H9 (cell line): Measurements from ENCODE around the gene PPP3CB. TPM values are rescaled to one million over a fixed set of nuclear protein-coding genes. Genes with fewer than 3 reads are reported as not detected.

Source experiments
- DNase-seq: peaks from one replicate; pipeline ENCODE4 v3.0.0-alpha.2; 2017
- H2AFZ ChIP-seq: one replicate; pipeline ENCODE4 v1.6.1; 2013; ENCODE audit warnings: mild to moderate bottlenecking, low read length, control low read depth, moderate library complexity
- H2AK5ac ChIP-seq: 2 replicates; pipeline ENCODE4 v1.6.1; 2013; ENCODE audit warnings: low read length, control low read depth, mixed read lengths; ENCODE audit not compliant: insufficient read length
- H2BK120ac ChIP-seq: one replicate; pipeline ENCODE4 v1.6.1; 2013; ENCODE audit warnings: low read depth, mild to moderate bottlenecking, low read length, control low read depth, inconsistent platforms; ENCODE audit not compliant: poor library complexity, severe bottlenecking
- H2BK12ac ChIP-seq: 2 replicates; pipeline ENCODE4 v1.6.1; 2013; ENCODE audit warnings: low read length, control low read depth, mixed read lengths, low read depth; ENCODE audit not compliant: insufficient read length
- H2BK15ac ChIP-seq: 2 replicates; pipeline ENCODE4 v1.6.1; 2013; ENCODE audit warnings: low read depth, low read length, control low read depth
- H2BK20ac ChIP-seq: one replicate; pipeline ENCODE4 v1.6.1; 2013; ENCODE audit warnings: low read depth, mild to moderate bottlenecking, low read length, control low read depth, inconsistent platforms; ENCODE audit not compliant: poor library complexity, severe bottlenecking
- H2BK5ac ChIP-seq: 2 replicates; pipeline ENCODE4 v1.6.1; 2013; ENCODE audit warnings: low read length, control low read depth, mixed read lengths; ENCODE audit not compliant: insufficient read length
- H3K14ac ChIP-seq: 2 replicates; pipeline ENCODE4 v1.6.1; 2013; ENCODE audit warnings: low read length, control low read depth; ENCODE audit not compliant: insufficient read depth
- H3K18ac ChIP-seq: 2 replicates; pipeline ENCODE4 v1.6.1; 2013; ENCODE audit warnings: low read depth, mild to moderate bottlenecking, mixed read lengths, low read length, control low read depth; ENCODE audit not compliant: insufficient read length
- H3K23ac ChIP-seq: 2 replicates; pipeline ENCODE4 v1.6.1; 2013; ENCODE audit warnings: low read length, control low read depth, mixed read lengths, low read depth; ENCODE audit not compliant: insufficient read length
- H3K23me2 ChIP-seq: 2 replicates; pipeline ENCODE4 v1.6.1; 2013; ENCODE audit warnings: low read depth, mild to moderate bottlenecking, mixed read lengths, low read length, control low read depth; ENCODE audit not compliant: insufficient read length, poor library complexity, severe bottlenecking
- H3K27ac ChIP-seq: 2 replicates; pipeline ENCODE4 v1.5.1; 2013; ENCODE audit warnings: low read length, control low read depth, mixed read lengths, low read depth; ENCODE audit not compliant: insufficient read length
- H3K27me3 ChIP-seq: 2 replicates; pipeline ENCODE4 v1.6.1; 2013; ENCODE audit warnings: low read length, control low read depth, inconsistent platforms; ENCODE audit not compliant: insufficient read depth
- H3K4ac ChIP-seq: 2 replicates; pipeline ENCODE4 v1.6.1; 2013; ENCODE audit warnings: low read depth, mild to moderate bottlenecking, control low read depth, inconsistent platforms, low read length, moderate library complexity
- H3K4me1 ChIP-seq: 2 replicates; pipeline ENCODE4 v1.6.1; 2013; ENCODE audit warnings: low read length, control low read depth, inconsistent platforms; ENCODE audit not compliant: insufficient read depth
- H3K4me2 ChIP-seq: 2 replicates; pipeline ENCODE4 v1.6.1; 2013; ENCODE audit warnings: low read length, control low read depth, mixed read lengths; ENCODE audit not compliant: insufficient read length, insufficient read depth
- H3K56ac ChIP-seq: 2 replicates; pipeline ENCODE4 v1.6.1; 2013; ENCODE audit warnings: low read depth, mild to moderate bottlenecking, mixed read lengths, low read length, control low read depth; ENCODE audit not compliant: insufficient read length
- H3K79me1 ChIP-seq: 2 replicates; pipeline ENCODE4 v1.6.1; 2013; ENCODE audit warnings: low read depth, mild to moderate bottlenecking, moderate library complexity, low read length, control low read depth, inconsistent platforms; ENCODE audit not compliant: insufficient read depth, poor library complexity, severe bottlenecking
- H3K79me2 ChIP-seq: 2 replicates; pipeline ENCODE4 v1.6.1; 2013; ENCODE audit warnings: low read length, control low read depth, inconsistent platforms; ENCODE audit not compliant: insufficient read depth
- H3K9ac ChIP-seq: 2 replicates; pipeline ENCODE4 v1.6.1; 2013; ENCODE audit warnings: low read length, control low read depth, mixed read lengths; ENCODE audit not compliant: insufficient read length; ENCODE audit errors: extremely low read depth
- H3K9me3 ChIP-seq: one replicate; pipeline ENCODE4 v1.6.1; 2013; ENCODE audit warnings: low read depth, low read length, inconsistent platforms; ENCODE audit not compliant: control insufficient read depth
- H3T11ph ChIP-seq: one replicate; pipeline ENCODE4 v1.6.1; 2013; ENCODE audit warnings: mild to moderate bottlenecking, low read length, control low read depth, inconsistent platforms
- H4K20me1 ChIP-seq: one replicate; pipeline ENCODE4 v1.6.1; 2013; ENCODE audit not compliant: control insufficient read depth, insufficient read length, insufficient read depth
- H4K5ac ChIP-seq: 2 replicates; pipeline ENCODE4 v1.6.1; 2013; ENCODE audit warnings: low read depth, mild to moderate bottlenecking, mixed read lengths, low read length, control low read depth; ENCODE audit not compliant: insufficient read length
- H4K8ac ChIP-seq: replicated peaks from 2 replicates; pipeline ENCODE4 v1.6.1; 2013; ENCODE audit warnings: low read length, control low read depth, mixed read lengths, low read depth; ENCODE audit not compliant: insufficient read length
- H4K91ac ChIP-seq: 2 replicates; pipeline ENCODE4 v1.6.1; 2013; ENCODE audit warnings: low read depth, mild to moderate bottlenecking, moderate library complexity, mixed read lengths, low read length, control low read depth; ENCODE audit not compliant: insufficient read length
- H3K27ac Mint-ChIP-seq, 3 experiments: 2 replicates in 2 of 3; 3 replicates in 1 of 3; pipeline ENCODE4 v1.8.0; 2020 to 2021; ENCODE audit warnings: mixed read lengths in 3 of 3, mild to moderate bottlenecking in 1 of 3, moderate library complexity in 1 of 3
- H3K27me3 Mint-ChIP-seq: 2 replicates; pipeline ENCODE4 v1.8.0; 2021; ENCODE audit warnings: low read depth, mild to moderate bottlenecking, moderate library complexity, mixed read lengths
- H3K36me3 Mint-ChIP-seq, 3 experiments: 2 replicates in 2 of 3; 3 replicates in 1 of 3; pipeline ENCODE4 v1.8.0; 2020 to 2021; ENCODE audit warnings: low read depth in 3 of 3, mixed read lengths in 3 of 3; ENCODE audit not compliant: insufficient read depth in 1 of 3
- H3K4me1 Mint-ChIP-seq, 2 experiments: 2 replicates each; pipeline ENCODE4 v1.8.0; 2020; ENCODE audit warnings: mixed read lengths in 2 of 2
- H3K4me3 Mint-ChIP-seq, 2 experiments: 2 replicates in 1 of 2; 3 replicates in 1 of 2; pipeline ENCODE4 v1.8.0; 2020 to 2021; ENCODE audit warnings: mild to moderate bottlenecking in 2 of 2, mixed read lengths in 2 of 2, moderate library complexity in 1 of 2
- H3K9me3 Mint-ChIP-seq, 2 experiments: 2 replicates in 1 of 2; 3 replicates in 1 of 2; pipeline ENCODE4 v1.8.0; 2020; ENCODE audit warnings: mild to moderate bottlenecking in 2 of 2, mixed read lengths in 2 of 2, moderate library complexity in 1 of 2
- CTCF ChIP-seq: fragments of 200-600 bp; sonication (generic); conservative IDR thresholded peaks from 3 replicates; pipeline ENCODE4 v1.8.0; 2021; ENCODE audit warnings: antibody characterized with exemption, mild to moderate bottlenecking
- total RNA-seq: library from RNA; stranded (reverse); gene quantifications from 2 replicates; pipeline ENCODE4 v1.2.1, GENCODE V29; 2021

The PPP3CB gene
- total RNA-seq, 1 experiment from 2014 or later = 37.3 TPM

GRCh38 chr10:73423309-73423708 is 72.5 kb downstream of the PPP3CB start:
- peaks cover 6 to 46% (median 25%) of the 10 kb centered on the region in 3 experiments; a peak in 4 of 7 replicates for H3K36me3 Mint-ChIP-seq
- H3K79me2 ChIP-seq = no peaks in the 10 kb centered on the region

More at GRCh38 chr10:73423309-73423708, 72.5 kb downstream of the PPP3CB start:
- no peak overlapping the region for H4K91ac ChIP-seq
- no peak overlapping the region for H3T11ph ChIP-seq
- H3K23me2 ChIP-seq = no peaks in the 10 kb centered on the region
- Mint-ChIP-seq H3K27me3 (no peaks in the 10 kb centered on the region), H3K9me3 (no peaks in the 10 kb centered on the region), H3K27ac (no peak overlapping the region), H3K4me3 (no peak overlapping the region), H3K4me1 (no peaks in the 10 kb centered on the region)
- H2BK5ac ChIP-seq = no peak overlapping the region
- H2AK5ac ChIP-seq = no peak overlapping the region
- no peak overlapping the region for H3K18ac ChIP-seq
- H3K56ac ChIP-seq = no peak overlapping the region
- H3K9ac ChIP-seq = no peak overlapping the region
- H2BK15ac ChIP-seq = no peak overlapping the region
- no peak overlapping the region for H2BK12ac ChIP-seq
- H4K8ac ChIP-seq = no peak overlapping the region
- H2AFZ ChIP-seq = no peak overlapping the region
- no peaks in the 10 kb centered on the region for H3K4me1 ChIP-seq
- no peak overlapping the region for H3K23ac ChIP-seq
- H4K20me1 ChIP-seq = no peaks in the 10 kb centered on the region
- H2BK120ac ChIP-seq = no peak overlapping the region
- no peak for TF ChIP-seq CTCF
- H3K14ac ChIP-seq = no peak overlapping the region
- no peaks in the 10 kb centered on the region for H3K79me1 ChIP-seq
- H3K27me3 ChIP-seq = no peaks in the 10 kb centered on the region
- H3K4me2 ChIP-seq = no peak overlapping the region
- no peak for DNase-seq
- no peak overlapping the region for H4K5ac ChIP-seq
- H3K4ac ChIP-seq = no peak overlapping the region
- H3K9me3 ChIP-seq = no peaks in the 10 kb centered on the region
- H2BK20ac ChIP-seq = no peak overlapping the region
- no peak overlapping the region for H3K27ac ChIP-seq
